GM12875 (cell line): Measurements from ENCODE around the gene COL9A3.

Experiments used
- H3K4me3 ChIP-seq: one replicate; pipeline ENCODE4 v1.5.1; 2011; ENCODE audit warnings: low read depth, low read length, control low read depth
- TF ChIP-seq, protein P1 (sequence below): IDR thresholded peaks from 2 replicates; pipeline ENCODE4 v1.5.1; 2011; ENCODE audit warnings: low read depth, mild to moderate bottlenecking, control low read depth, inconsistent platforms, low read length, moderate library complexity, borderline replicate concordance; ENCODE audit not compliant: insufficient read depth

The COL9A3 gene

DNA sequence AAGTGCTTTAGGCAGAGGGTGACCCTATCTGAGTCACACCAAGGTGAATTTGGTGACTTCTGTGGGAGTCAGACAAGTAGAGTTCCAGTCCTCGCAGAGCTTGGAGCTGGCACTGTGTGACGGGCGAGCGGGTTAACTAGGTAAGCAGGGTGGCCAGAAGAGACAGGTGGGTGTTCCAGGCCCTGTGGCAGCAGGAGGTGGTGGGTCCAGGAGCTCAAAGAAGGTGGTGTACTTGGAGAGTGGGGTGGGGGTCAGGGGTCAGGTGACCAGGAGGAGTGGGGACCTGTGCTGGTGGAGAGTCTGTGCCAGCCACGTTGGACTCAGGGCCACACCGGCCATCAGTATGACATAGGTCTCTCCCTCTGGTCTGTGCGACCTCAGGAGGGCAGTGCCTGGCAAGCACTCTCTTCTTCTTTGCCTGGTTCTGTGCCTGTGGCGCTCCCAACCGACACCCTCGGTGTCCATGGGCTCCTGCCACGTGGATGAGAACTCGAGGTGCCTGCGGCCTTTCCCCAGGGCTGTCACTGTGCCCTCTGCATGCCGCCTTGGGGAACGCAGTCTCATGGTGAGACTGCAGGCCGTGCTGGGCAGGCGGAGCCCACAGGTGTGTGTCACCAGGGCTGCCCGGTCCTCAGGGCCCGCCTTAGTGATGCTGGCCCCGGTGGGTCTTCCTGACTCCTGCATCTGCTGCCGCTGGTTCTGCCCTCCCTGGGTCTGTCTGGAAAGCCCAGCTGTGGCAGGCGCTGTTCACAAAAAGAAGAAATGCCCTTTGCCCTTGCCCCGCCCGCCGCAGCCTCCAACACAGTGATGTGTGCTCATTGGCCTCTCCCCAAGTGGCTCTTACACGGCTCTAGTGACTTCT lies 18.9 kb upstream of the COL9A3 start:
- TF ChIP-seq, protein P1, sequence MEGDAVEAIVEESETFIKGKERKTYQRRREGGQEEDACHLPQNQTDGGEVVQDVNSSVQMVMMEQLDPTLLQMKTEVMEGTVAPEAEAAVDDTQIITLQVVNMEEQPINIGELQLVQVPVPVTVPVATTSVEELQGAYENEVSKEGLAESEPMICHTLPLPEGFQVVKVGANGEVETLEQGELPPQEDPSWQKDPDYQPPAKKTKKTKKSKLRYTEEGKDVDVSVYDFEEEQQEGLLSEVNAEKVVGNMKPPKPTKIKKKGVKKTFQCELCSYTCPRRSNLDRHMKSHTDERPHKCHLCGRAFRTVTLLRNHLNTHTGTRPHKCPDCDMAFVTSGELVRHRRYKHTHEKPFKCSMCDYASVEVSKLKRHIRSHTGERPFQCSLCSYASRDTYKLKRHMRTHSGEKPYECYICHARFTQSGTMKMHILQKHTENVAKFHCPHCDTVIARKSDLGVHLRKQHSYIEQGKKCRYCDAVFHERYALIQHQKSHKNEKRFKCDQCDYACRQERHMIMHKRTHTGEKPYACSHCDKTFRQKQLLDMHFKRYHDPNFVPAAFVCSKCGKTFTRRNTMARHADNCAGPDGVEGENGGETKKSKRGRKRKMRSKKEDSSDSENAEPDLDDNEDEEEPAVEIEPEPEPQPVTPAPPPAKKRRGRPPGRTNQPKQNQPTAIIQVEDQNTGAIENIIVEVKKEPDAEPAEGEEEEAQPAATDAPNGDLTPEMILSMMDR = no peak
- no peak overlapping the region for H3K4me3 ChIP-seq

DNA sequence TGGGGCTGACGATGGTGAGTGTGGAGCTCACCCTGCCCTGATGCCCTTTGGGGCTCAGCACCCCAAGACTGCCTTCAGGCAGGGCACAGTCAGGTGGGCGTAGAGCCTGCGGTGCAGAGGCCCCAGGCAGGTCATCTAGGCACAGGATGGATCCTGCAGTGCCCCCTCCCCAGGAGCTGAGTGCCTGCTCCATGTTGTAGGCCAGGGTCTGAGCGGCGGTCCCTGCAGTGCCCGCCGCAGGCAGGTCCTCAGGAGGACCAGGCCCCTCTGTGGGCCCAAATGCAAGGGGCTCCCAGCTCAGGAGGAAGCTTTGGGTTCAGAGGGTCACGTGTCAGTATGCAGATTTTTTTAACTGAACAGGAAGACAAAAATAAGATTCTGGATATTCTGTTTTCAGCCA lies 17.8 kb upstream of the COL9A3 start:
- TF ChIP-seq, protein P1 = no peak
- H3K4me3 ChIP-seq = no peak overlapping the region

DNA sequence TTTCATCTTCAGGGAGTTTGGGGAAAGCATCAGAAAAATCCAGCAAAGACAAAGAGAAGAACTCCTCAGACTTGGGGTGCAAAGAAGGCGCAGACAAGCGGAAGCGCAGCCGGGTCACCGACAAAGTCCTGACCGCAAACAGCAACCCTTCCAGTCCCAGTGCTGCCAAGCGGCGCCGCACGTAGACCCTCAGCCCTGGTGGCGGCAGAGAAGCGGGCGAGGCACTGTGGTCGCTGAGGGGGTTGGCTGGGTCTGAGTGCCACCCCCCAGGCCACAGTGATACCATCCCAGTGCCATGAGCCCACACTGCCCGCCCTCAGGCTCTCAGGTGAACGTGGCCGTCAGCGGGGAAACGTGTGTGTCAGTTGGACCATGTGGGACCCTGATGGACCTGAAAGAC lies 17.4 kb upstream of the COL9A3 start:
- TF ChIP-seq, protein P1 = no peak

DNA sequence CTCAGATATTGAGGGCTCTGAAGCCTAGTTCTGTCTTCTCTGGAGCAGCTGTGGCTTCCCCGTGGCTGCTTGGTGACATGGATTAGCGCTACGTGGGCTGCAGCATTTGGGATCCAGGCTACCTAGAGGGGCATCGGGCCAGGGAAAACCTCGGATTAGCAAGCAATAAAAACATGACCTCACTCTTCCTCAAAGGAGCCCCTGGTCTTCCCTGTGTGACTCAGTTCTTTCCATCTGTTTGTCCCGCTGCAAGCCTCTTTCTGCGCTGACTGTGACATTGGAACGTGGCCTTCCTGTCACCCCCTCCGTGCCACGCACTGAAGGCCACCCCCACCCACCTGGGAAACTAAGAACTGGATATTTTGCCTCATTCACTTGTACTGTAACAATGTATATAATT lies 17.0 kb upstream of the COL9A3 start:
- TF ChIP-seq, protein P1 = no peak
- H3K4me3 ChIP-seq = no peak overlapping the region

More for the DNA sequence above, 17.4 kb upstream of the COL9A3 start:
- H3K4me3 ChIP-seq = no peak overlapping the region

DNA sequence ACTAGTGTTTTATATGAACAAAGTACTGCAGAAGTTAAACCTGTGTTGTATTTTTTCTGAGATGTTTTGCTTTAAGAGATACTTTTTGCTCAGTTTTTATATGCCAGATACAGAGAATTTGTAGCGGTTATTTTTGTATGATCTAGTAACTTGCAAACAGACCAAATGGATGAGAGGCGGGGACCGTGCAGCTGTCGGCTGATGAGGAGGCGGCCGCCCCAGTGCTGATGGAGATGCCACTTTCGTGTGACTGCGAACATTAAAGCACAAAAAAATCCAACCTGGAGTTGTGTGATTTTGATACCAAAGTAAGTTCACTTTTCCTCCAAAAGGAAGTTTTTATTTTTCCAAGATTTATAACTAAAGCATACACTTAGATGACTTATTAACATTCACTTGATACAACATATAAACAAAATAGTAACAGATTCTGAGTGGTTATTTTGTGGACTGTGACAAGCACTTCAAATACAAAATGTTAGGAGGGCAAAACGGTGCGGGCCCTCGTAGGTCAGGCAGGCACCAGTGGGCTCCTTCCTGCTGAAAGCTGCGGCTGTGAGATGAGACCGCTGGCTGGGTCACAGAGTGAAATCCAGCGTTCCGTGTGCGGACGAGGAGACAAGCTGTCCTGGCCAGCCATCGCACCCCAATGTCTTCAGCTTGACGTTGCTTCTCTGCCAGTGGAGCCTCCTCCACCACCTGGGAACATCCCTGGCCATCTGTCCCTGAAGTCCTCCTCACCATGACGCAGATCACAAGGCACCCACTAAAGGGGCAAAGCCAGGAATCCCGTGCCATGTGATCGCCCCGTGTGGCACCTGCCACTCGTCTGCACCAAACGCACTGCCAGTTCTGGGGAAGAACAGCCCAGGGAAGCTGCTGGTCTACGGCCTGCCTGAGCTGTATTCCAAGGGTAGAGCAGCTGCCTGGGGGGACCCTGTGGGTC lies 16.3 kb upstream of the COL9A3 start:
- no peak overlapping the region for H3K4me3 ChIP-seq
- TF ChIP-seq, protein P1 = no peak

DNA sequence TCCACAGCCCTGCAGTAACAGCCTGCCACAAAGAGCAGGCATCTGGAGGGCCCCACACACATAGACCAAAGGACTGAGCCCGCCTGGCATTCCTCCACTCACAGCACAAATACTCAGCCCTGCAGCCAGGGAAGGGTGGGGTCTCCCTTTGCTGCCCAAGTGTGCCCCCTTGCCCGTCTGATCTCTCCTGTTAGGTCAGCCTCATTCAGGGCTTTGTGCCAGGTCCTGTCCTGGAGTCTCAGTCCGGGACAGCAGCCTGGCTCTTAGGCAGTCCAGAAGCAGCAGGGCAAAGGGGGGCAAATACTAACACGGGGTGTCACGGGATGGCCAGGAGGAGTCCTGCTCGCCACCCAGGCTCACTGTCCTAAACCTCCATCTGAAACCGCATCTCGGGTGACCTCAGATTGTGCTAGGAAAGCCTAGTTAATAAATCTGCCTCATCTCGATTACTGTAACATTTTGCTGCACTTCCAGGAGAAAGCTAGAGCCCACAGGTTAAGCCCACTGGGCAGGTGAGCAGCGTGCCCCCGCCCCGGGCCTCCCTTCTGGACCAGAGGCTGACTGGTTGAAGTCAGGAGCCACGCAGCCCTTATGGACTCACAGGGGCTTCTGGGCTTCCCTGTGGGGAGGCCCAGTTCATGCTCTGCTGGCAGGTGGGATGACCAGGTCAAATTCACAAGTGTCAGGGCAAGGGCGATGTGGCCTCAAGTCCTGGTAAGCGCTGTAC lies 15.4 kb upstream of the COL9A3 start:
- TF ChIP-seq, protein P1 = no peak

More for the DNA sequence above, 15.4 kb upstream of the COL9A3 start:
- H3K4me3 ChIP-seq = no peak overlapping the region
